H9 (cell line): ENCODE measurements around the gene WAC. TPM values are rescaled to one million over a fixed set of nuclear protein-coding genes. Genes with fewer than 3 reads are reported as not detected.
"Not testable (repeated sequence)": the region's sequence is repeated elsewhere in the genome, so short reads cannot be mapped to it uniquely, and the experiment has no call there.

Experiments used
- DNase-seq: peaks from one replicate; pipeline ENCODE4 v3.0.0-alpha.2; 2017
- H2AFZ ChIP-seq: one replicate; pipeline ENCODE4 v1.6.1; 2013; ENCODE audit warnings: mild to moderate bottlenecking, low read length, control low read depth, moderate library complexity
- H2AK5ac ChIP-seq: 2 replicates; pipeline ENCODE4 v1.6.1; 2013; ENCODE audit warnings: low read length, control low read depth, mixed read lengths; ENCODE audit not compliant: insufficient read length
- H2BK120ac ChIP-seq: one replicate; pipeline ENCODE4 v1.6.1; 2013; ENCODE audit warnings: low read depth, mild to moderate bottlenecking, low read length, control low read depth, inconsistent platforms; ENCODE audit not compliant: poor library complexity, severe bottlenecking
- H2BK12ac ChIP-seq: 2 replicates; pipeline ENCODE4 v1.6.1; 2013; ENCODE audit warnings: low read length, control low read depth, mixed read lengths, low read depth; ENCODE audit not compliant: insufficient read length
- H2BK15ac ChIP-seq: 2 replicates; pipeline ENCODE4 v1.6.1; 2013; ENCODE audit warnings: low read depth, low read length, control low read depth
- H2BK20ac ChIP-seq: one replicate; pipeline ENCODE4 v1.6.1; 2013; ENCODE audit warnings: low read depth, mild to moderate bottlenecking, low read length, control low read depth, inconsistent platforms; ENCODE audit not compliant: poor library complexity, severe bottlenecking
- H2BK5ac ChIP-seq: 2 replicates; pipeline ENCODE4 v1.6.1; 2013; ENCODE audit warnings: low read length, control low read depth, mixed read lengths; ENCODE audit not compliant: insufficient read length
- H3K14ac ChIP-seq: 2 replicates; pipeline ENCODE4 v1.6.1; 2013; ENCODE audit warnings: low read length, control low read depth; ENCODE audit not compliant: insufficient read depth
- H3K18ac ChIP-seq: 2 replicates; pipeline ENCODE4 v1.6.1; 2013; ENCODE audit warnings: low read depth, mild to moderate bottlenecking, mixed read lengths, low read length, control low read depth; ENCODE audit not compliant: insufficient read length
- H3K23ac ChIP-seq: 2 replicates; pipeline ENCODE4 v1.6.1; 2013; ENCODE audit warnings: low read length, control low read depth, mixed read lengths, low read depth; ENCODE audit not compliant: insufficient read length
- H3K23me2 ChIP-seq: 2 replicates; pipeline ENCODE4 v1.6.1; 2013; ENCODE audit warnings: low read depth, mild to moderate bottlenecking, mixed read lengths, low read length, control low read depth; ENCODE audit not compliant: insufficient read length, poor library complexity, severe bottlenecking
- H3K27ac ChIP-seq: 2 replicates; pipeline ENCODE4 v1.5.1; 2013; ENCODE audit warnings: low read length, control low read depth, mixed read lengths, low read depth; ENCODE audit not compliant: insufficient read length
- H3K27me3 ChIP-seq: 2 replicates; pipeline ENCODE4 v1.6.1; 2013; ENCODE audit warnings: low read length, control low read depth, inconsistent platforms; ENCODE audit not compliant: insufficient read depth
- H3K4ac ChIP-seq: 2 replicates; pipeline ENCODE4 v1.6.1; 2013; ENCODE audit warnings: low read depth, mild to moderate bottlenecking, control low read depth, inconsistent platforms, low read length, moderate library complexity
- H3K4me1 ChIP-seq: 2 replicates; pipeline ENCODE4 v1.6.1; 2013; ENCODE audit warnings: low read length, control low read depth, inconsistent platforms; ENCODE audit not compliant: insufficient read depth
- H3K4me2 ChIP-seq: 2 replicates; pipeline ENCODE4 v1.6.1; 2013; ENCODE audit warnings: low read length, control low read depth, mixed read lengths; ENCODE audit not compliant: insufficient read length, insufficient read depth
- H3K56ac ChIP-seq: 2 replicates; pipeline ENCODE4 v1.6.1; 2013; ENCODE audit warnings: low read depth, mild to moderate bottlenecking, mixed read lengths, low read length, control low read depth; ENCODE audit not compliant: insufficient read length
- H3K79me1 ChIP-seq: 2 replicates; pipeline ENCODE4 v1.6.1; 2013; ENCODE audit warnings: low read depth, mild to moderate bottlenecking, moderate library complexity, low read length, control low read depth, inconsistent platforms; ENCODE audit not compliant: insufficient read depth, poor library complexity, severe bottlenecking
- H3K79me2 ChIP-seq: 2 replicates; pipeline ENCODE4 v1.6.1; 2013; ENCODE audit warnings: low read length, control low read depth, inconsistent platforms; ENCODE audit not compliant: insufficient read depth
- H3K9ac ChIP-seq: 2 replicates; pipeline ENCODE4 v1.6.1; 2013; ENCODE audit warnings: low read length, control low read depth, mixed read lengths; ENCODE audit not compliant: insufficient read length; ENCODE audit errors: extremely low read depth
- H3K9me3 ChIP-seq: one replicate; pipeline ENCODE4 v1.6.1; 2013; ENCODE audit warnings: low read depth, low read length, inconsistent platforms; ENCODE audit not compliant: control insufficient read depth
- H3T11ph ChIP-seq: one replicate; pipeline ENCODE4 v1.6.1; 2013; ENCODE audit warnings: mild to moderate bottlenecking, low read length, control low read depth, inconsistent platforms
- H4K20me1 ChIP-seq: one replicate; pipeline ENCODE4 v1.6.1; 2013; ENCODE audit not compliant: control insufficient read depth, insufficient read length, insufficient read depth
- H4K5ac ChIP-seq: 2 replicates; pipeline ENCODE4 v1.6.1; 2013; ENCODE audit warnings: low read depth, mild to moderate bottlenecking, mixed read lengths, low read length, control low read depth; ENCODE audit not compliant: insufficient read length
- H4K8ac ChIP-seq: replicated peaks from 2 replicates; pipeline ENCODE4 v1.6.1; 2013; ENCODE audit warnings: low read length, control low read depth, mixed read lengths, low read depth; ENCODE audit not compliant: insufficient read length
- H4K91ac ChIP-seq: 2 replicates; pipeline ENCODE4 v1.6.1; 2013; ENCODE audit warnings: low read depth, mild to moderate bottlenecking, moderate library complexity, mixed read lengths, low read length, control low read depth; ENCODE audit not compliant: insufficient read length
- H3K27ac Mint-ChIP-seq, 3 experiments: 2 replicates in 2 of 3; 3 replicates in 1 of 3; pipeline ENCODE4 v1.8.0; 2020 to 2021; ENCODE audit warnings: mixed read lengths in 3 of 3, mild to moderate bottlenecking in 1 of 3, moderate library complexity in 1 of 3
- H3K27me3 Mint-ChIP-seq: 2 replicates; pipeline ENCODE4 v1.8.0; 2021; ENCODE audit warnings: low read depth, mild to moderate bottlenecking, moderate library complexity, mixed read lengths
- H3K36me3 Mint-ChIP-seq, 3 experiments: 2 replicates in 2 of 3; 3 replicates in 1 of 3; pipeline ENCODE4 v1.8.0; 2020 to 2021; ENCODE audit warnings: low read depth in 3 of 3, mixed read lengths in 3 of 3; ENCODE audit not compliant: insufficient read depth in 1 of 3
- H3K4me1 Mint-ChIP-seq, 2 experiments: 2 replicates each; pipeline ENCODE4 v1.8.0; 2020; ENCODE audit warnings: mixed read lengths in 2 of 2
- H3K4me3 Mint-ChIP-seq, 2 experiments: 2 replicates in 1 of 2; 3 replicates in 1 of 2; pipeline ENCODE4 v1.8.0; 2020 to 2021; ENCODE audit warnings: mild to moderate bottlenecking in 2 of 2, mixed read lengths in 2 of 2, moderate library complexity in 1 of 2
- H3K9me3 Mint-ChIP-seq, 2 experiments: 2 replicates in 1 of 2; 3 replicates in 1 of 2; pipeline ENCODE4 v1.8.0; 2020; ENCODE audit warnings: mild to moderate bottlenecking in 2 of 2, mixed read lengths in 2 of 2, moderate library complexity in 1 of 2
- CTCF ChIP-seq: fragments of 200-600 bp; sonication (generic); conservative IDR thresholded peaks from 3 replicates; pipeline ENCODE4 v1.8.0; 2021; ENCODE audit warnings: antibody characterized with exemption, mild to moderate bottlenecking
- WGBS: extraction: QIAGEN DNeasy Blood & Tissue Kit; methylation state at CpG from one replicate; pipeline ENCODE4 v1.1.7; 2013; ENCODE audit warnings: missing lambda C conversion rate, low lambda C conversion rate, mixed read lengths; ENCODE audit not compliant: insufficient read length; ENCODE audit errors: extremely low coverage; 5-methylcytosine and 5-hydroxymethylcytosine counted together
- total RNA-seq: library from RNA; stranded (reverse); gene quantifications from 2 replicates; pipeline ENCODE4 v1.2.1, GENCODE V29; 2021

WAC gene
- total RNA-seq, 1 experiment from 2014 or later, result 130 TPM

- Mint-ChIP-seq H3K27ac (no peak overlapping the region), H3K36me3 (peaks cover 0 to 2% (median 0%) of the 10 kb centered on the region in 3 experiments; a peak in 2 of 7 replicates), H3K4me1 (peaks cover 0 to 2% of the 10 kb centered on the region in 2 experiments; a peak in 1 of 4 replicates), H3K9me3 (peaks cover 8 to 11% of the 10 kb centered on the region in 2 experiments; a peak in 4 of 5 replicates), H3K27me3 (no peaks in the 10 kb centered on the region), H3K4me3 (no peak overlapping the region)
- H3K4me2 ChIP-seq, result no peak overlapping the region
- no peak overlapping the region for H2BK120ac ChIP-seq
- H2BK5ac ChIP-seq, result no peak overlapping the region
- no peaks in the 10 kb centered on the region for H3K79me2 ChIP-seq
- DNase-seq, result no peak
- TF ChIP-seq CTCF, result no peak
- no peaks in the 10 kb centered on the region for H3K9me3 ChIP-seq
- no peaks in the 10 kb centered on the region for H3K23me2 ChIP-seq
- H4K20me1 ChIP-seq, result no peaks in the 10 kb centered on the region
- no peaks in the 10 kb centered on the region for H3K79me1 ChIP-seq
- no peak overlapping the region for H3K4ac ChIP-seq
- H3K9ac ChIP-seq, result no peak overlapping the region
- no peak overlapping the region for H2BK15ac ChIP-seq
- no peak overlapping the region for H3K56ac ChIP-seq
- no peak overlapping the region for H2BK20ac ChIP-seq
- H4K8ac ChIP-seq, result no peak overlapping the region
- H4K91ac ChIP-seq, result no peak overlapping the region
- H3K18ac ChIP-seq, result no peak overlapping the region
- no peaks in the 10 kb centered on the region for H3K27me3 ChIP-seq
- H3T11ph ChIP-seq, result no peak overlapping the region
- no peak overlapping the region for H4K5ac ChIP-seq
- no peak overlapping the region for H3K23ac ChIP-seq
- H3K27ac ChIP-seq, result no peak overlapping the region
- no peak overlapping the region for H3K14ac ChIP-seq
- no CpG with 5 or more reads among the region's 5 CpGs for whole genome bisulfite sequencing
- H3K4me1 ChIP-seq, result no peaks in the 10 kb centered on the region
- no peak overlapping the region for H2BK12ac ChIP-seq
- no peak overlapping the region for H2AK5ac ChIP-seq
- no peak overlapping the region for H2AFZ ChIP-seq
Observed at GRCh38 chr10:28652703-28653102, 119.8 kb downstream of the WAC start.

DNA sequence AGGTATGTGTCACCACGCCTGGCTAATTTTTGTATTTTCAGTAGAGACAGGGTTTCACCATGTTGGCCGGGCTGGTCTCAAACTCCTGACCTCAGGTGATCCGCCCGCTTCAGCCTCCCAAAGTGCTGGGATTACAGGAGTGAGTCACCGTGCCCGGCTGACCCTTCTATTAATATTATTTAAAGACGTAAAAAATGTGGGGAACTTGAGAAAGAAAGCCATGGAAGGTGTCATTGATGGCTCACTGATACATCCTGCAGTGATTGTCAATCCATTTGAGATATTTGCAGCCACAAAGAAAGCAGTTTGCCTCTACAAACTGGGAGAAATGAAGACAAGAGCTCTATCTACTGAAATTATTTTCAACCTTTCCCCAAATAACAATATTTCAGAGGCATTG, 125.9 kb downstream of the WAC start:
- not testable (repeated sequence) for H2BK12ac ChIP-seq, H3K36me3 Mint-ChIP-seq, H2BK15ac ChIP-seq, H3K23me2 ChIP-seq, H2BK20ac ChIP-seq, H2BK120ac ChIP-seq, H3T11ph ChIP-seq, H3K4me1 Mint-ChIP-seq, H3K27me3 ChIP-seq, H3K9ac ChIP-seq, H3K9me3 ChIP-seq, H3K18ac ChIP-seq, H2AFZ ChIP-seq, H3K27ac ChIP-seq, H3K4ac ChIP-seq, H3K79me2 ChIP-seq, H3K79me1 ChIP-seq, H4K20me1 ChIP-seq, H3K23ac ChIP-seq, H3K4me3 Mint-ChIP-seq, H3K4me1 ChIP-seq, H3K27me3 Mint-ChIP-seq, H3K14ac ChIP-seq, H2AK5ac ChIP-seq, H3K4me2 ChIP-seq, DNase-seq, H3K9me3 Mint-ChIP-seq, H4K8ac ChIP-seq, H4K91ac ChIP-seq, H2BK5ac ChIP-seq, H3K56ac ChIP-seq, H3K27ac Mint-ChIP-seq, H4K5ac ChIP-seq
- no CpG with 5 or more reads among the region's 7 CpGs for WGBS
